PC-9 (cell line): Measurements from ENCODE around the gene PPP1R9A. TPM values are rescaled to one million over a fixed set of nuclear protein-coding genes. Genes with fewer than 3 reads are reported as not detected.

Source experiments
- BruUV-seq: library from RNA; stranded (reverse); fragments of 400-500 nt; replicated peaks from 2 replicates; lab custom pipeline; 2021; lab: Mats Ljungman, UMichigan
- CTCF ChIA-PET: fragments of 300-600 bp; sonication (Branson Sonifier 250); formaldehyde crosslinking; loops from one replicate; lab custom pipeline; 2022; ENCODE audit warnings: antibody characterized with exemption; lab: Charles Lee
- POLR2A ChIA-PET: fragments of 300-600 bp; sonication (Branson Sonifier 250); formaldehyde crosslinking; loops from one replicate; lab custom pipeline; 2022; ENCODE audit warnings: antibody characterized with exemption; ENCODE audit not compliant: unreplicated experiment; lab: Charles Lee
- DNase-seq, 2 experiments: peaks; one replicate each; pipeline versions ENCODE4 v3.0.0 to v3.0.0-alpha.2; 2015 to 2022; ENCODE audit warnings: mixed read lengths in 1 of 2
- H2AFZ ChIP-seq: fragments of 200-600 bp; sonication (generic); 2 replicates; pipeline ENCODE4 v1.8.1; 2017; ENCODE audit warnings: antibody characterized with exemption
- H3F3A ChIP-seq: fragments of 200-600 bp; sonication (generic); 2 replicates; pipeline ENCODE4 v1.8.1; 2017; ENCODE audit warnings: antibody characterized with exemption, mild to moderate bottlenecking, low read depth; ENCODE audit not compliant: insufficient read depth
- H3K27ac ChIP-seq: fragments of 200-600 bp; sonication (generic); 2 replicates; pipeline ENCODE4 v1.6.1; 2016; ENCODE audit warnings: mixed run types
- H3K27me3 ChIP-seq: fragments of 200-600 bp; sonication (generic); 2 replicates; pipeline ENCODE4 v1.6.1; 2016; ENCODE audit warnings: low read depth, mixed run types; ENCODE audit not compliant: insufficient read depth
- H3K36me3 ChIP-seq: fragments of 200-600 bp; sonication (generic); 2 replicates; pipeline ENCODE4 v1.6.1; 2016; ENCODE audit warnings: low read depth, mixed run types
- H3K4me1 ChIP-seq: fragments of 200-600 bp; sonication (generic); replicated peaks from 2 replicates; pipeline ENCODE4 v1.6.1; 2016; ENCODE audit warnings: mixed run types; ENCODE audit not compliant: insufficient read depth
- H3K4me2 ChIP-seq: fragments of 200-600 bp; sonication (generic); 2 replicates; pipeline ENCODE4 v1.6.1; 2017; ENCODE audit warnings: mixed run types
- H3K4me3 ChIP-seq: fragments of 200-600 bp; sonication (generic); 2 replicates; pipeline ENCODE4 v1.6.1; 2016; ENCODE audit warnings: mixed run types
- H3K79me2 ChIP-seq: fragments of 200-600 bp; sonication (generic); 2 replicates; pipeline ENCODE4 v1.6.1; 2017; ENCODE audit warnings: low read depth, mixed run types
- H3K9me2 ChIP-seq: fragments of 200-600 bp; sonication (generic); 2 replicates; pipeline ENCODE4 v1.8.1; 2017; ENCODE audit warnings: mild to moderate bottlenecking; ENCODE audit not compliant: insufficient read depth
- H3K9me3 ChIP-seq: fragments of 200-600 bp; sonication (generic); 2 replicates; pipeline ENCODE4 v1.8.1; 2016; ENCODE audit warnings: low read depth; ENCODE audit not compliant: insufficient read depth
- H4K20me1 ChIP-seq: fragments of 200-600 bp; sonication (generic); 2 replicates; pipeline ENCODE4 v1.8.1; 2017; ENCODE audit not compliant: insufficient read depth
- CTCF ChIP-seq: fragments of 200-600 bp; sonication (generic); conservative IDR thresholded peaks from 2 replicates; pipeline ENCODE4 v1.6.1; 2017; ENCODE audit warnings: mixed run types, antibody characterized with exemption, mild to moderate bottlenecking, moderate library complexity
- EZH2 ChIP-seq: fragments of 200-600 bp; sonication (generic); IDR thresholded peaks from 2 replicates; pipeline ENCODE4 v1.8.0; 2017; ENCODE audit warnings: antibody characterized with exemption, low read depth
- intact Hi-C: fragments of 100-400 bp; cut with micrococcal nuclease; formaldehyde crosslinking; loops from one replicate; pipeline ENCODE4 v1.10.0; 2022; ENCODE audit not compliant: unreplicated experiment
- total RNA-seq: library from RNA; stranded (reverse); gene quantifications from 2 replicates; pipeline ENCODE4 v1.2.3, GENCODE V29; 2021

PPP1R9A gene
- total RNA-seq, 1 experiment from 2014 or later, result 11.5 TPM

GRCh38 chr7:95265634-95266033, 358.2 kb downstream of the PPP1R9A start:
- CTCF ChIA-PET, result no interaction called here
- Histone ChIP-seq H3K27ac (no peak overlapping the region), H3K4me2 (no peak overlapping the region), H3K36me3 (no peaks in the 10 kb centered on the region), H3K9me3 (no peaks in the 10 kb centered on the region), H3K4me1 (no peaks in the 10 kb centered on the region), H4K20me1 (no peaks in the 10 kb centered on the region), H3K79me2 (no peaks in the 10 kb centered on the region), H3K27me3 (no peaks in the 10 kb centered on the region), H2AFZ (no peak overlapping the region), H3F3A (no peaks in the 10 kb centered on the region), H3K9me2 (no peaks in the 10 kb centered on the region), H3K4me3 (no peak overlapping the region)
- intact Hi-C loops, result no loop called here
- TF ChIP-seq EZH2, result no peak
- TF ChIP-seq CTCF, result no peak
- BruUV-seq, result no TSS peak
- no peak for DNase-seq
- POLR2A ChIA-PET, result no interaction called here

- no peak for TF ChIP-seq CTCF
- TF ChIP-seq EZH2, result no peak
Measured at GRCh38 chr7:95267754-95268153, 360.4 kb downstream of the PPP1R9A start.

GRCh38 chr7:95269640-95270039, 362.2 kb downstream of the PPP1R9A start:
- Histone ChIP-seq H3K4me2 (no peak overlapping the region), H3K9me2 (no peaks in the 10 kb centered on the region), H3K9me3 (no peaks in the 10 kb centered on the region), H3K79me2 (no peaks in the 10 kb centered on the region), H3K4me3 (no peak overlapping the region), H3K27me3 (no peaks in the 10 kb centered on the region), H4K20me1 (no peaks in the 10 kb centered on the region), H3K27ac (no peak overlapping the region), H3K4me1 (no peaks in the 10 kb centered on the region), H3F3A (no peaks in the 10 kb centered on the region), H3K36me3 (no peaks in the 10 kb centered on the region), H2AFZ (no peak overlapping the region)
- intact Hi-C loops, result no loop called here
- CTCF ChIA-PET, result no interaction called here
- no peak for DNase-seq
- TF ChIP-seq CTCF (no peak), EZH2 (no peak)
- POLR2A ChIA-PET, result no interaction called here
- no TSS peak for BruUV-seq

More at GRCh38 chr7:95267754-95268153, 360.4 kb downstream of the PPP1R9A start:
- DNase-seq, result no peak
- ChIA-PET CTCF (interaction anchor here (0.6 kb wide), 1 partner anchor 176 kb away, joined by 4 read pairs; no protein-coding TSS in a partner anchor), POLR2A (no interaction called here)
- no TSS peak for BruUV-seq
- Histone ChIP-seq H3K4me2 (no peak overlapping the region), H3K27me3 (no peaks in the 10 kb centered on the region), H3K4me1 (no peaks in the 10 kb centered on the region), H3K4me3 (no peak overlapping the region), H3K79me2 (no peaks in the 10 kb centered on the region), H3K27ac (no peak overlapping the region), H3K9me3 (no peaks in the 10 kb centered on the region), H3K36me3 (no peaks in the 10 kb centered on the region), H3K9me2 (no peaks in the 10 kb centered on the region), H4K20me1 (no peaks in the 10 kb centered on the region), H3F3A (no peaks in the 10 kb centered on the region), H2AFZ (no peak overlapping the region)
- intact Hi-C loops, result no loop called here
